GM10248 (cell line): ENCODE results near the gene ZNF668.

ENCODE experiments used
- CTCF ChIA-PET: fragments of 300-600 bp; sonication (Branson Sonifier 250); formaldehyde crosslinking; extraction: SDS; loops from one replicate; lab custom pipeline; 2021; ENCODE audit warnings: antibody characterized with exemption; lab: Yijun Ruan, JAX
- POLR2A ChIA-PET: fragments of 350-650 bp; sonication (Branson Sonifier 250); formaldehyde crosslinking; extraction: SDS; loops from one replicate; lab custom pipeline; 2020; ENCODE audit warnings: antibody characterized with exemption; lab: Yijun Ruan, JAX
- DNase-seq: peaks from one replicate; pipeline ENCODE4 v3.0.0; 2012; ENCODE audit errors: extremely low spot score
- TF ChIP-seq, protein P1 (sequence below): IDR thresholded peaks from 2 replicates; pipeline ENCODE4 v1.5.1; 2012; ENCODE audit warnings: mild to moderate bottlenecking, low read depth; ENCODE audit errors: extremely low read depth, missing control alignments, control extremely low read depth

ZNF668 gene

DNA sequence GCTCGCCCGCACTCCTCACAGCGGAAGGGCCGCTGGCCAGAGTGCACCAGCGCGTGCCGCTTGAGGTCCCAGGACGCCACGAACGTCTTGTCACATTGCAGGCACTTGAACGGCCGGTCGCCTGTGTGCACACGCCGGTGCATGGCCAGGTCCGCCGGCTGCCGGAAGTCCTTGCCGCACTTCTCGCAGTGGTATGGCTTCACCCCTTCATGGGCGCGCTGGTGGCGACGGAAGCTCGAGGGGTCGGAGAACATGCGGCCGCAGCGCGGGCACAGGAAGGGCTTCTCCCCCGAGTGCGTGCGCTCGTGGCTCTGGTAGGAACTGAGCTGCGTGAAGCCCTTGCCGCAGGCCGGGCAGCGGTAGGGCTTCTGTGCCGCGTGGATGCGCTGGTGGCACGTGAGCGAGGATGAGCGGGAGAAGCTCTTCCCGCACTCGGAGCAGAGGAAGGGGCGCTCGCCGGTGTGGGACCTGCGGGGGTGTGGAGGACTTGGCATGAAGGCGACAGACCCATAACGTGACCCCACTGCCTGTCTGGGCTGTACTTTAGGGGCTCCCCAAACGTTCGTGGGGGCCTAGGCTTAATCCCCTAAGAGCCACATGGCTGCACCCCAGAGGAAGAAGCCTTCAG is 12.1 kb downstream of the ZNF668 start:
- DNase-seq, result no peak
- CTCF ChIA-PET, result no interaction called here
- TF ChIP-seq, protein P1, sequence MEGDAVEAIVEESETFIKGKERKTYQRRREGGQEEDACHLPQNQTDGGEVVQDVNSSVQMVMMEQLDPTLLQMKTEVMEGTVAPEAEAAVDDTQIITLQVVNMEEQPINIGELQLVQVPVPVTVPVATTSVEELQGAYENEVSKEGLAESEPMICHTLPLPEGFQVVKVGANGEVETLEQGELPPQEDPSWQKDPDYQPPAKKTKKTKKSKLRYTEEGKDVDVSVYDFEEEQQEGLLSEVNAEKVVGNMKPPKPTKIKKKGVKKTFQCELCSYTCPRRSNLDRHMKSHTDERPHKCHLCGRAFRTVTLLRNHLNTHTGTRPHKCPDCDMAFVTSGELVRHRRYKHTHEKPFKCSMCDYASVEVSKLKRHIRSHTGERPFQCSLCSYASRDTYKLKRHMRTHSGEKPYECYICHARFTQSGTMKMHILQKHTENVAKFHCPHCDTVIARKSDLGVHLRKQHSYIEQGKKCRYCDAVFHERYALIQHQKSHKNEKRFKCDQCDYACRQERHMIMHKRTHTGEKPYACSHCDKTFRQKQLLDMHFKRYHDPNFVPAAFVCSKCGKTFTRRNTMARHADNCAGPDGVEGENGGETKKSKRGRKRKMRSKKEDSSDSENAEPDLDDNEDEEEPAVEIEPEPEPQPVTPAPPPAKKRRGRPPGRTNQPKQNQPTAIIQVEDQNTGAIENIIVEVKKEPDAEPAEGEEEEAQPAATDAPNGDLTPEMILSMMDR, result no peak
- POLR2A ChIA-PET, result no interaction called here

DNA sequence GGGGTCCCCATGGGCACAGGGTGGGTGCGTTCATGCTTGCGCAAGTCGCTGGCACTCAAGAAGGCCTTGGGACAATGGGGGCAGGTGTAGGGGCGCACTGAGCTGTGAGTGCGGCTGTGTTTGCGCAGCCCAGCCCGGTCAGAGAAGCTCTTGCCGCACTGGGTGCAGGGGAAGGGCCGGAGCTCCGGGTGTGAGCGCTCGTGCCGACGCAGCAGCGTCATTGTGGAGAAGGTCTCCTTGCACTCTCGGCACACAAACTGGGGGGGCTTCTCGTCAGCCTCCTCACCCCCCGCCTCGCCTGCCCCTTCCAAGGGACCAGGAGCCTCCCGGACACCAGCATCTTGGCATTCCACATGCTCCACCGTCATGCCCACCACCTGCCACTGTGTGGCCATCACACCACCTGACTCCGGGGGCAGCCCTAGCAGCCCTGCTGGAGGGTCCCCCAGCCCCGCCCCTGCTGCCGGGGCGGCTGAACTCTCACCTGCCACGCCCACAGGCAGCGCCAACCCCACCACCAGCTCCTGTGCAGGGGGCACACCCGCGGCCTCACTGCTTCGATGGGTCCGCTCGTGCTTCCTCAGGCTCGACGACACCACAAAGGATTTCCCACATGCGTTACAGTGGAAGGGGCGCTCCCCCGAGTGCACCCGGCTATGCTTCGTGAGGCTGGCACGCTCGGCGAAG is 12.8 kb downstream of the ZNF668 start:
- ChIA-PET CTCF (interaction anchor here (1.0 kb wide), 2 partner anchors 10 to 103 kb away, joined by 3 read pairs; partner anchors contain the start of gene SETD1A), POLR2A (no interaction called here)
- no peak for DNase-seq
- TF ChIP-seq, protein P1, result no peak

DNA sequence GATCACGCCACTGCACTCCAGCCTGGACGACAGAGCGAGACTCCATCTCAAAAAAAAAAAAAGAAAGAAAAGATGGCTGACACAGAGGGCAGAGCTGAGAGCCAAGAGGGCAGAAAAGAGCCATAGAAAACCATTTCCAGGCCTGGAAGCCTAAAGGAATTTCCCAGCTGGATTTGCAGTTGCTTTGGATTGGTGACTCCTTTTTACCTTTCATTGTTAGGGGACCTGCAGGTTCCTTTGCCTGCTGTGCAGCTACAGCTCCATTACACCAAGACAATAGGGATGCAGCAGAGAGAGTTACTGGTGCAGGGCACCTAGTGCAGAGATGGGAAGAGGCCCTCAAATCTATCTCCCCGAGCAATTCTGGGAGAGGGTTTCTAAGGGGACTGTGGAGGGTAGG is 18.4 kb downstream of the ZNF668 start:
- TF ChIP-seq, protein P1, result no peak
- no peak for DNase-seq
- CTCF ChIA-PET, result no interaction called here
- POLR2A ChIA-PET, result no interaction called here

DNA sequence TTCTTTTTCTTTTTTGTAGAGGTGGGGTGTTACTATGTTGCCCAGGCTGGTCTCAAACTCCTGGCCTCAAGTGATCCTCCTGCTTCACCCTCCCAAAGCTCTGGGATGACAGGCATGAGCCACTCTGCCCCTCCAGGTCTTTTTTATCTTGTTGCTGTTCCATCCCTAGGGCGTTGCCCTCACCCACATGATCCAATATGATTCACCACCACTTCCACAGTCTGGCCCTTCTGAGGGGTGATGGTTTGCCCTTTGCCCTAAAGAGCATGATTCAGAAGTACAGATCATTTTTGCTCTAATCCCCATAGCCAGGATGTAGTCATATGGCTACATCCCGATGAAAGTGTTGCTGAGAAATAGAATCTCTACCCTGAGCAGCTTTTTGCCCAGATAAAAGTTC is 21.9 kb downstream of the ZNF668 start:
- TF ChIP-seq, protein P1, result no peak
- POLR2A ChIA-PET, result no interaction called here
- CTCF ChIA-PET, result no interaction called here
- DNase-seq, result no peak

DNA sequence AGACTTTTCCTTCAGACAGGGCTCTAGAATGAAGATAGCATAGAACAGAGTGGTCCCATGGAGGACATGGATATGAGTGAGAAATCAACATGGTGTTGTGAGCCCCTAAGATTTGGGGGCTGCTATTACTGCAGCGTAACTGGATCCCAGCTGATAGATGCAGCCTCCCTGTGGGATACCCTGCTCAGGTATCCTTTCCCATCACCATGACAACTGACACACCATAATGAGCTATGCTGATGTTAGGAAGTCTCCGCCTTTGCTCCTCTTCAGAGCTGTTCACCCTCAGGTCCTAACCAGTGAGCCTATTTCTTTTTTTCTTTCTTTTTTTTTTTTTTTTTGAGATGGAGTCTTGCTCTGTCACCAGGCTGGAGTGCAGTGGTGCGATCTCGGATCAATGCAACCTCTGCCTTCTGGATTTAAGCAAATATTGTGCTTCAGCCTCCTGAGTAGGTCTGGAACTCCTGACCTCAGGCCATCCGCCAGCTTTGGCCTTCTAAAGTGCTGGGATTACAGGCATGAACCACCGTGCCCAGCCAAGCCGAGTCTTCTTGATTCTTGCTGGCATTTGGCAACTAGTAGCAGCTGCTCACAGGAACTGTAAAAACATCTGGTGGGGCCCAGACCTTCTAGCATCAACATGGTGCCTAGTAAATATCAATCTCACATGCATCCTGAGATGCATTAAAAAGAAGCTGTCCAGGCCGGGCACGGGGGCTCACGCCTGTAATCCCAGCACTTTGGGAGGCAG is 23.6 kb downstream of the ZNF668 start:
- ChIA-PET CTCF (interaction anchor here (0.9 to 1.3 kb wide), 2 partner anchors 9 to 14 kb away, joined by 3 to 5 read pairs; no protein-coding TSS in a partner anchor), POLR2A (interaction anchor here (0.6 kb wide), 1 partner anchor 34 kb away, joined by 3 read pairs; no protein-coding TSS in a partner anchor)
- no peak for DNase-seq
- TF ChIP-seq, protein P1, result no peak

DNA sequence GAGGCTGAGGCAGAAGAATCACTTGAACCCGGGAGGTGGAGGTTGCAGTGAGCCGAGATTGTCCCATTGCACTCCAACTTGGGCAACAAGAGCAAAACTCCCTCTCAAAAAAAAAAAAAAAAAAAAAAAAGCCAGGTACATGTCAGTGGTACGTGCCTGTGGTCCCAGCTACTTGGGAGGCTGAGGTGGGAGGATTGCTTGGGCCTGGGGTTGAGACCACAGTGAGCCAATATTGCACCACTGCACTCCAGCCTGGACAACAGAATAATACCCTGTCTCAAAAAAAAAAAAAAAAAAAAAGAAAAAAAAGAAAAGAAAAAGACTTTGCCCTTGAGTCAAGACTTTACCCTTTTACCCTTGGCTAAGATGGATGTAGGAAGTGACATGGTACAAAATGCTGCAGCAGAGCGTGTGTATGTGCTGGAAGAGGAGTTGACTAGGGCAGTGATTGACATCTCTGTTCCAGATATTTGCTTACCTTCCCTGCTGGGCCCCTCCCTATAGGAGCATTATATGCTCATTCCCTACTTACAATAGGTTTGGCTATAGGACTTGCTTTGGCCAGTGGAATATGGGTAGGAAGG is 30.1 kb downstream of the ZNF668 start:
- CTCF ChIA-PET, result no interaction called here
- no peak for DNase-seq
- POLR2A ChIA-PET, result no interaction called here
- TF ChIP-seq, protein P1, result no peak
